Osteocyte (in vitro differentiated cells): ENCODE data around the gene FUCA1. TPM values are rescaled to one million over a fixed set of nuclear protein-coding genes. Genes with fewer than 3 reads are reported as not detected.
"Not testable (repeated sequence)": the region's sequence is repeated elsewhere in the genome, so short reads cannot be mapped to it uniquely, and the experiment has no call there.

ENCODE experiments used
- DNase-seq: peaks from one replicate; pipeline ENCODE4 v3.0.0; 2021; ENCODE audit warnings: mixed read lengths; ENCODE audit not compliant: unreplicated experiment; ENCODE audit errors: extremely low spot score
- H3K27ac Mint-ChIP-seq: one replicate; pipeline ENCODE4 v1.8.0; 2021; ENCODE audit warnings: mild to moderate bottlenecking, mixed read lengths; ENCODE audit not compliant: unreplicated experiment
- H3K27me3 Mint-ChIP-seq: one replicate; pipeline ENCODE4 v1.8.0; 2021; ENCODE audit warnings: mixed read lengths; ENCODE audit not compliant: unreplicated experiment
- H3K36me3 Mint-ChIP-seq: one replicate; pipeline ENCODE4 v1.8.0; 2021; ENCODE audit warnings: mixed read lengths; ENCODE audit not compliant: unreplicated experiment
- H3K4me1 Mint-ChIP-seq: one replicate; pipeline ENCODE4 v1.8.0; 2021; ENCODE audit warnings: mixed read lengths; ENCODE audit not compliant: unreplicated experiment
- H3K4me3 Mint-ChIP-seq: one replicate; pipeline ENCODE4 v1.8.0; 2021; ENCODE audit warnings: mild to moderate bottlenecking, moderate library complexity, mixed read lengths; ENCODE audit not compliant: unreplicated experiment
- H3K9me3 Mint-ChIP-seq: one replicate; pipeline ENCODE4 v1.8.0; 2021; ENCODE audit warnings: mixed read lengths; ENCODE audit not compliant: unreplicated experiment
- CTCF ChIP-seq: fragments of 200-600 bp; sonication (generic); IDR thresholded peaks from 2 replicates; pipeline ENCODE4 v1.5.0; 2021; ENCODE audit warnings: antibody characterized with exemption, mild to moderate bottlenecking, moderate library complexity
- total RNA-seq: library from RNA; stranded (reverse); gene quantifications from 2 replicates; pipeline ENCODE4 v1.2.1, GENCODE V29; 2021

The FUCA1 gene
- total RNA-seq, 1 donor from 2014 or later: 16.4 TPM

DNA sequence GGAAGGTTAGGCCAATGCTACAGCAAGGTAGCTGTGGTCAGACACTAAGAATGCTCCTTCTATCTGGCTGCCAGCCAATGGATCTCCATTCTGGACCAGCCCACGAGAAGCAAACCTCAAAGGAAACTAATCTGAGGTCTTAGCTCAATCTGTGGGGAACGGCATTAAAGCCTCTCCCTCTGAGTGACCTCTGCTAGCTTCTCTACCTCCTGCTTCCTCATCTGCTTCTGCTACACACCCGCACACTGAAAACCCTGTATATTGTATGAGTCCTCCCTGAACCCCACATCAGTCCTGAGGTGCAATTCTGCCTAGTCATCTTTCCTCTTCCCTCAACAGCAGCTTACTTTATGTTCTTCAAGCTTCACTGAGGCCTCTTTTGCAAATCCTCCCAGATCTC lies 60.6 kb downstream of the FUCA1 start:
- no peaks in the 10 kb centered on the region for H3K27me3 Mint-ChIP-seq
- H3K27ac Mint-ChIP-seq: no peak overlapping the region
- H3K9me3 Mint-ChIP-seq: no peaks in the 10 kb centered on the region

DNA sequence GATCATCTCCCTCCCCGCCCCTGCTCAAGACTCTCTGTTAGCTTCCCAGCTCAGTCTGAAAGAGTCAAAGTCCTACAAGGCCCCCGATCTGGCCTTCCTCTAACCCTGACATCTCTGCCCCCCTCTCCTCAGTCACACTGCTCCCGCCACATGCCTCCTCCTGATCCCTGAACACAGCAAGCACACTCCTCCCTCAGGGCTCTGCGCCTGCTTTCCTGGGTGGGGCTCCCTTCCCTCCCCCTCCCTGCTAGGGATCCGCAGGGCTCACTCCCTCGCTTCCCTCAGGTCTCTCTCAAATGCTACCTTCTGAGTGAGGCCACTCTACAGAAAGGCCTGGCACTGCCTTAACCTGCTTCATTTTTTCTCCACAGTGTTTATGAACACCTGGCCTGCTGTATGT lies 61.8 kb downstream of the FUCA1 start:
- H3K27ac Mint-ChIP-seq: no peak overlapping the region
- no peaks in the 10 kb centered on the region for H3K27me3 Mint-ChIP-seq
- no peak for TF ChIP-seq CTCF
- peaks cover 37% of the 10 kb centered on the region for H3K36me3 Mint-ChIP-seq
- DNase-seq: no peak
- no peak overlapping the region for H3K4me3 Mint-ChIP-seq
- H3K4me1 Mint-ChIP-seq: peaks cover 5% of the 10 kb centered on the region
- H3K9me3 Mint-ChIP-seq: no peaks in the 10 kb centered on the region

More for the DNA sequence above, 60.6 kb downstream of the FUCA1 start:
- TF ChIP-seq CTCF: no peak
- Mint-ChIP-seq H3K4me1 (no peaks in the 10 kb centered on the region), H3K36me3 (peaks cover 42% of the 10 kb centered on the region), H3K4me3 (no peak overlapping the region)
- no peak for DNase-seq

GRCh38 chr1:23805025-23805424 lies 63.1 kb downstream of the FUCA1 start:
- H3K4me3 Mint-ChIP-seq: no peak overlapping the region
- H3K4me1 Mint-ChIP-seq: peaks cover 8% of the 10 kb centered on the region
- no peak overlapping the region for H3K27ac Mint-ChIP-seq
- H3K36me3 Mint-ChIP-seq: peaks cover 29% of the 10 kb centered on the region
- TF ChIP-seq CTCF: no peak
- no peak for DNase-seq
- no peaks in the 10 kb centered on the region for H3K27me3 Mint-ChIP-seq
- H3K9me3 Mint-ChIP-seq: no peaks in the 10 kb centered on the region

DNA sequence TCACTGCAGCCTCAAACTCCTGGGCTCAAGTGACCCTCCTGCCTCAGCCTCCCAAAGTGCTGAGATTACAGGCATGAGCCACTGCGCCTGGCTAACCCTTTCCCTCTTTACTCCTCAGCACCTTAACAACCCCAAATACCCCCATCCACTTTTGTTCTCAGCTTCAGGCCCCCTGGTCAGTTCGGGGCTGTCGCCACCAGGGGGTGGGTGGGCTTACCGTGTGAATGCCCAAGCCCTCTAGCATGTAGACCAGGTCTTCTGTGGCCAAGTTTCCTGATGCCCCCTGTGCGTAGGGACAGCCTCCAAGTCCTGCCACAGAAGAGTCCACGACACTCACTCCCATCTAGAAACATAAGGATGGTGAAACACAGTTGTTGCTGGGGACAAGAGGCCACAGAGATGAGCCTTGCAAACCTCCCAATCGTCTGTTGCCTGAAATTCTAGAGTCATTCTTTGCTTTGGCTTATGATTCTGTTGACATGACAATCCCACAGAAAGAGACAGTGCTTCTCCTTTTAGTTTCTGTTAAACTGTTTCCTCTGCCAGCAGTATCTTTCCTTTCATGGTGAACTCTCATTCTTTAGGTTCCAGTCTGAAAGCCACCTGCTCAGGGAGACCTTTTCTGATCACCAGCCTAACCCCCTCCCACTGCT lies 63.8 kb downstream of the FUCA1 start:
- no peak for DNase-seq
- Mint-ChIP-seq H3K27me3 (no peaks in the 10 kb centered on the region), H3K27ac (no peak overlapping the region), H3K4me1 (peaks cover 12% of the 10 kb centered on the region), H3K4me3 (no peak overlapping the region), H3K36me3 (peaks cover 29% of the 10 kb centered on the region), H3K9me3 (no peaks in the 10 kb centered on the region)
- peak; percentile 25 for TF ChIP-seq CTCF

GRCh38 chr1:23803674-23804073 lies 64.4 kb downstream of the FUCA1 start:
- TF ChIP-seq CTCF: no peak
- Mint-ChIP-seq H3K36me3 (peaks cover 29% of the 10 kb centered on the region), H3K27ac (no peak overlapping the region), H3K4me1 (peaks cover 15% of the 10 kb centered on the region), H3K4me3 (no peak overlapping the region), H3K27me3 (no peaks in the 10 kb centered on the region), H3K9me3 (no peaks in the 10 kb centered on the region)
- DNase-seq: no peak

GRCh38 chr1:23802809-23803342 lies 65.2 kb downstream of the FUCA1 start:
- not testable (repeated sequence) for H3K9me3 Mint-ChIP-seq, H3K27me3 Mint-ChIP-seq, H3K4me3 Mint-ChIP-seq, DNase-seq, H3K27ac Mint-ChIP-seq
- H3K4me1 Mint-ChIP-seq: peaks cover 15% of the 10 kb centered on the region
- peaks cover 26% of the 10 kb centered on the region for H3K36me3 Mint-ChIP-seq
